ENCODE data around the gene MAG.

The MAG gene

GRCh38 chr19:35287713-35288112 lies 4.2 kb upstream of the MAG start:
- H3K27me3 ChIP-seq (ENCODE audit: insufficient read depth, insufficient read length), result no peaks in the 10 kb centered on the region
- no peaks in the 10 kb centered on the region for H3K9me3 ChIP-seq (ENCODE audit: insufficient read depth, low read length)
- H3K4me3 ChIP-seq (ENCODE audit: insufficient read length, low read depth), result no peak overlapping the region
- TF ChIP-seq SUZ12 (IDR thresholded peaks at IDR 0.05; ENCODE audit: extremely low read depth, insufficient read depth, insufficient read length) (no peak), YY1 (IDR thresholded peaks at IDR 0.05; ENCODE audit: insufficient read depth, insufficient read length) (no peak), ZNF274 (IDR thresholded peaks at IDR 0.05; ENCODE audit: low read depth, low read length) (no peak)
- DNase-seq (ENCODE audit: low read depth, low spot score), result no peak
- peaks cover 13% of the 10 kb centered on the region for H3K4me1 ChIP-seq (ENCODE audit: insufficient read depth, insufficient read length)
- no peak overlapping the region for H3K9ac ChIP-seq (ENCODE audit: insufficient read length, low read depth)
- no peaks in the 10 kb centered on the region for H3K36me3 ChIP-seq (ENCODE audit: insufficient read depth, insufficient read length, low read length)

- H3K9ac ChIP-seq (ENCODE audit: insufficient read length, low read depth), result no peak overlapping the region
- H3K36me3 ChIP-seq (ENCODE audit: insufficient read depth, insufficient read length, low read length), result no peaks in the 10 kb centered on the region
- H3K9me3 ChIP-seq (ENCODE audit: insufficient read depth, low read length), result no peaks in the 10 kb centered on the region
- peaks cover 13% of the 10 kb centered on the region for H3K4me1 ChIP-seq (ENCODE audit: insufficient read depth, insufficient read length)
- no peaks in the 10 kb centered on the region for H3K27me3 ChIP-seq (ENCODE audit: insufficient read depth, insufficient read length)
- TF ChIP-seq ZNF274 (IDR thresholded peaks at IDR 0.05; ENCODE audit: low read depth, low read length) (no peak), SUZ12 (IDR thresholded peaks at IDR 0.05; ENCODE audit: extremely low read depth, insufficient read depth, insufficient read length) (no peak), YY1 (IDR thresholded peaks at IDR 0.05; ENCODE audit: insufficient read depth, insufficient read length) (no peak)
- H3K4me3 ChIP-seq (ENCODE audit: insufficient read length, low read depth), result no peak overlapping the region
- DNase-seq (ENCODE audit: low read depth, low spot score), result no peak
Measured at GRCh38 chr19:35288331-35288730, 3.6 kb upstream of the MAG start.

- H3K27me3 ChIP-seq (ENCODE audit: insufficient read depth, insufficient read length), result no peaks in the 10 kb centered on the region
- H3K4me3 ChIP-seq (ENCODE audit: insufficient read length, low read depth), result no peak overlapping the region
- no peak for DNase-seq (ENCODE audit: low read depth, low spot score)
- TF ChIP-seq ZNF274 (IDR thresholded peaks at IDR 0.05; ENCODE audit: low read depth, low read length), result no peak
- no peak for TF ChIP-seq YY1 (IDR thresholded peaks at IDR 0.05; ENCODE audit: insufficient read depth, insufficient read length)
- no peak for TF ChIP-seq SUZ12 (IDR thresholded peaks at IDR 0.05; ENCODE audit: extremely low read depth, insufficient read depth, insufficient read length)
- no peaks in the 10 kb centered on the region for H3K9me3 ChIP-seq (ENCODE audit: insufficient read depth, low read length)
- no peak overlapping the region for H3K9ac ChIP-seq (ENCODE audit: insufficient read length, low read depth)
- no peaks in the 10 kb centered on the region for H3K36me3 ChIP-seq (ENCODE audit: insufficient read depth, insufficient read length, low read length)
- peaks cover 13% of the 10 kb centered on the region for H3K4me1 ChIP-seq (ENCODE audit: insufficient read depth, insufficient read length)
Measured at GRCh38 chr19:35288906-35289305, 3.1 kb upstream of the MAG start.

- no peak overlapping the region for H3K4me3 ChIP-seq (ENCODE audit: insufficient read length, low read depth)
- H3K4me1 ChIP-seq (ENCODE audit: insufficient read depth, insufficient read length), result peaks cover 13% of the 10 kb centered on the region
- H3K27me3 ChIP-seq (ENCODE audit: insufficient read depth, insufficient read length), result no peaks in the 10 kb centered on the region
- H3K36me3 ChIP-seq (ENCODE audit: insufficient read depth, insufficient read length, low read length), result no peaks in the 10 kb centered on the region
- no peaks in the 10 kb centered on the region for H3K9me3 ChIP-seq (ENCODE audit: insufficient read depth, low read length)
- no peak for DNase-seq (ENCODE audit: low read depth, low spot score)
- no peak for TF ChIP-seq ZNF274 (IDR thresholded peaks at IDR 0.05; ENCODE audit: low read depth, low read length)
- TF ChIP-seq YY1 (IDR thresholded peaks at IDR 0.05; ENCODE audit: insufficient read depth, insufficient read length), result no peak
- no peak for TF ChIP-seq SUZ12 (IDR thresholded peaks at IDR 0.05; ENCODE audit: extremely low read depth, insufficient read depth, insufficient read length)
- H3K9ac ChIP-seq (ENCODE audit: insufficient read length, low read depth), result no peak overlapping the region
Measured at GRCh38 chr19:35290381-35291127, 1.4 kb upstream of the MAG start.

GRCh38 chr19:35291259-35291658 lies 702 bp upstream of the MAG start:
- no peak for DNase-seq (ENCODE audit: low read depth, low spot score)
- Histone ChIP-seq H3K4me3 (ENCODE audit: insufficient read length, low read depth) (no peak overlapping the region), H3K27me3 (ENCODE audit: insufficient read depth, insufficient read length) (no peaks in the 10 kb centered on the region), H3K36me3 (ENCODE audit: insufficient read depth, insufficient read length, low read length) (no peaks in the 10 kb centered on the region), H3K9me3 (ENCODE audit: insufficient read depth, low read length) (no peaks in the 10 kb centered on the region), H3K9ac (ENCODE audit: insufficient read length, low read depth) (no peak overlapping the region), H3K4me1 (ENCODE audit: insufficient read depth, insufficient read length) (peaks cover 13% of the 10 kb centered on the region)
- no peak for TF ChIP-seq SUZ12 (IDR thresholded peaks at IDR 0.05; ENCODE audit: extremely low read depth, insufficient read depth, insufficient read length)
- no peak for TF ChIP-seq ZNF274 (IDR thresholded peaks at IDR 0.05; ENCODE audit: low read depth, low read length)
- no peak for TF ChIP-seq YY1 (IDR thresholded peaks at IDR 0.05; ENCODE audit: insufficient read depth, insufficient read length)

- DNase-seq (ENCODE audit: low read depth, low spot score), result no peak
- peaks cover 13% of the 10 kb centered on the region for H3K4me1 ChIP-seq (ENCODE audit: insufficient read depth, insufficient read length)
- TF ChIP-seq ZNF274 (IDR thresholded peaks at IDR 0.05; ENCODE audit: low read depth, low read length), result no peak
- no peak for TF ChIP-seq SUZ12 (IDR thresholded peaks at IDR 0.05; ENCODE audit: extremely low read depth, insufficient read depth, insufficient read length)
- TF ChIP-seq YY1 (IDR thresholded peaks at IDR 0.05; ENCODE audit: insufficient read depth, insufficient read length), result no peak
Measured at GRCh38 chr19:35292421-35293362, 731 bp downstream of the MAG start.

GRCh38 chr19:35293363-35293739 lies 1.4 kb downstream of the MAG start:
- H3K9ac ChIP-seq (ENCODE audit: insufficient read length, low read depth), result no peak overlapping the region
- H3K4me3 ChIP-seq (ENCODE audit: insufficient read length, low read depth), result no peak overlapping the region
- no peak for DNase-seq (ENCODE audit: low read depth, low spot score)

More at GRCh38 chr19:35292421-35293362, 731 bp downstream of the MAG start:
- H3K9me3 ChIP-seq (ENCODE audit: insufficient read depth, low read length), result no peaks in the 10 kb centered on the region
- H3K9ac ChIP-seq (ENCODE audit: insufficient read length, low read depth), result no peak overlapping the region
- H3K27me3 ChIP-seq (ENCODE audit: insufficient read depth, insufficient read length), result no peaks in the 10 kb centered on the region
- H3K36me3 ChIP-seq (ENCODE audit: insufficient read depth, insufficient read length, low read length), result no peaks in the 10 kb centered on the region
- H3K4me3 ChIP-seq (ENCODE audit: insufficient read length, low read depth), result no peak overlapping the region

More at GRCh38 chr19:35293363-35293739, 1.4 kb downstream of the MAG start:
- no peaks in the 10 kb centered on the region for H3K36me3 ChIP-seq (ENCODE audit: insufficient read depth, insufficient read length, low read length)
- no peaks in the 10 kb centered on the region for H3K9me3 ChIP-seq (ENCODE audit: insufficient read depth, low read length)
- H3K27me3 ChIP-seq (ENCODE audit: insufficient read depth, insufficient read length), result no peaks in the 10 kb centered on the region
- no peak for TF ChIP-seq SUZ12 (IDR thresholded peaks at IDR 0.05; ENCODE audit: extremely low read depth, insufficient read depth, insufficient read length)
- TF ChIP-seq YY1 (IDR thresholded peaks at IDR 0.05; ENCODE audit: insufficient read depth, insufficient read length), result no peak
- no peak for TF ChIP-seq ZNF274 (IDR thresholded peaks at IDR 0.05; ENCODE audit: low read depth, low read length)
- H3K4me1 ChIP-seq (ENCODE audit: insufficient read depth, insufficient read length), result peaks cover 13% of the 10 kb centered on the region

All from NT2/D1 (cell line).